HepG2 (cell line): ENCODE results near the gene LDLRAD4. TPM values are rescaled to one million over a fixed set of nuclear protein-coding genes. Genes with fewer than 3 reads are reported as not detected.

ENCODE experiments used
- ATAC-seq: fragments of 200-7000 bp; cut with Tn5 transposase; 3 replicates; pipeline ENCODE4 v1.9.1; 2020; ENCODE audit warnings: mild to moderate bottlenecking, moderate library complexity
- BruUV-seq: library from RNA; stranded (reverse); fragments of 400-500 nt; replicated peaks from 2 replicates; lab custom pipeline; 2021; lab: Mats Ljungman, UMichigan
- CTCF ChIA-PET: fragments of 300-600 bp; formaldehyde crosslinking; extraction: SDS; loops from one replicate; lab custom pipeline; 2021; ENCODE audit warnings: low total read pairs, inconsistent platforms, low intra/inter-chr PET ratio; lab: Yijun Ruan, JAX
- POLR2A ChIA-PET: fragments of 350-600 bp; sonication (Branson Sonifier 250); formaldehyde crosslinking; loops from one replicate; lab custom pipeline; 2020; ENCODE audit warnings: antibody characterized with exemption, inconsistent platforms; lab: Yijun Ruan, JAX
- DNase-seq: peaks from one replicate; pipeline ENCODE4 v3.0.0-alpha.2; 2015; ENCODE audit warnings: low spot score
- FAIRE-seq: peaks from 3 replicates; lab custom pipeline; 2011; peaks lifted over from hg19 to GRCh38; lab: Jason Lieb, UNC
- H2AFZ ChIP-seq: one replicate; pipeline ENCODE4 v1.6.1; 2011; ENCODE audit warnings: low read length, inconsistent platforms
- H3K27ac ChIP-seq: fragments of 300-600 bp; 3 replicates; pipeline ENCODE4 v1.8.0; 2011; ENCODE audit warnings: mixed run types, mild to moderate bottlenecking, mixed read lengths, low read length, inconsistent platforms; ENCODE audit not compliant: insufficient read depth; ENCODE audit errors: extremely low read length
- H3K27me3 ChIP-seq, 2 experiments: fragments of 200-600 bp in 1 of 2; 2 replicates in 1 of 2; 3 replicates in 1 of 2; pipeline versions ENCODE4 v1.6.0 to v1.8.0; 2011; ENCODE audit warnings: low read length in 2 of 2, mild to moderate bottlenecking in 2 of 2, moderate library complexity in 2 of 2, inconsistent platforms in 1 of 2; ENCODE audit not compliant: insufficient read depth in 2 of 2, control insufficient read depth in 1 of 2
- H3K36me3 ChIP-seq, 2 experiments: fragments of 200-600 bp in 1 of 2; replicated peaks in 1 of 2; 2 replicates in 1 of 2; 3 replicates in 1 of 2; pipeline versions ENCODE4 v1.5.1 to v1.8.0; 2011; ENCODE audit warnings: low read length in 2 of 2, inconsistent platforms in 1 of 2; ENCODE audit not compliant: insufficient read depth in 2 of 2, control insufficient read depth in 1 of 2
- H3K4me1 ChIP-seq: 2 replicates; pipeline ENCODE4 v1.5.1; 2012; ENCODE audit warnings: low read length, inconsistent platforms; ENCODE audit not compliant: insufficient read depth
- H3K4me2 ChIP-seq: 2 replicates; pipeline ENCODE4 v1.6.0; 2011; ENCODE audit warnings: low read depth, low read length, inconsistent platforms
- H3K4me3 ChIP-seq, 3 experiments: fragments of 200-600 bp in 1 of 3; sonication (generic), shearing (Covaris generic) in 1 of 3; replicated peaks in 1 of 3; 2 replicates each; pipeline ENCODE4 v1.5.1; 2011 to 2016; ENCODE audit warnings: low read length in 3 of 3, inconsistent platforms in 2 of 3, low read depth in 2 of 3, mild to moderate bottlenecking in 2 of 3, control low read depth in 1 of 3, mixed read lengths in 1 of 3; ENCODE audit not compliant: insufficient read depth in 1 of 3
- H3K79me2 ChIP-seq: one replicate; pipeline ENCODE4 v1.6.1; 2011; ENCODE audit warnings: low read length, inconsistent platforms; ENCODE audit not compliant: insufficient read depth
- H3K9ac ChIP-seq: 2 replicates; pipeline ENCODE4 v1.6.0; 2011; ENCODE audit warnings: mild to moderate bottlenecking, low read depth, low read length, inconsistent platforms; ENCODE audit not compliant: insufficient read depth
- H3K9me3 ChIP-seq: 2 replicates; pipeline ENCODE4 v1.5.1; 2012; ENCODE audit warnings: mild to moderate bottlenecking, low read length
- H4K20me1 ChIP-seq: 2 replicates; pipeline ENCODE4 v1.6.0; 2011; ENCODE audit warnings: inconsistent platforms, mild to moderate bottlenecking, low read length, moderate library complexity; ENCODE audit not compliant: insufficient read depth
- AFF4 ChIP-seq: sonication (generic); formaldehyde crosslinking; IDR thresholded peaks from 2 replicates; pipeline ENCODE4 v1.4.0; 2020; ENCODE audit warnings: missing genetic modification reagents
- ELF3 ChIP-seq: IDR thresholded peaks from 2 replicates; pipeline ENCODE4 v1.6.1; 2016; ENCODE audit warnings: missing genetic modification reagents, missing compliant biosample characterization
- GTF3A ChIP-seq: sonication (generic); formaldehyde crosslinking; conservative IDR thresholded peaks from 2 replicates; pipeline ENCODE4 v1.4.0; 2020; ENCODE audit warnings: mild to moderate bottlenecking, missing genetic modification reagents
- JARID2 ChIP-seq: sonication (generic); formaldehyde crosslinking; IDR thresholded peaks from 2 replicates; pipeline ENCODE4 v1.8.1; 2023; ENCODE audit warnings: missing genetic modification reagents, inconsistent platforms; ENCODE audit not compliant: insufficient replicate concordance
- MAZ ChIP-seq, 2 experiments: sonication (generic) in 1 of 2; formaldehyde crosslinking in 1 of 2; IDR thresholded peaks; 2 replicates each; pipeline versions ENCODE4 v1.5.0 to v1.6.1; 2012 to 2020; ENCODE audit warnings: low read depth in 2 of 2, mild to moderate bottlenecking in 2 of 2, borderline replicate concordance in 1 of 2, improper control_type of control experiment in 1 of 2, low read length in 1 of 2, missing genetic modification reagents in 1 of 2, moderate library complexity in 1 of 2
- MTF1 ChIP-seq: sonication (generic); formaldehyde crosslinking; IDR thresholded peaks from 2 replicates; pipeline ENCODE4 v1.5.0; 2020; ENCODE audit warnings: missing genetic modification reagents
- MTF2 ChIP-seq: sonication (generic); formaldehyde crosslinking; IDR thresholded peaks from 2 replicates; pipeline ENCODE4 v1.5.0; 2020; ENCODE audit warnings: missing genetic modification reagents, borderline replicate concordance
- NFE2L1 ChIP-seq: sonication (generic); formaldehyde crosslinking; IDR thresholded peaks from 2 replicates; pipeline ENCODE4 v1.4.0; 2020; ENCODE audit warnings: missing genetic modification reagents, mild to moderate bottlenecking, borderline replicate concordance
- POLR2AphosphoS5 ChIP-seq: IDR thresholded peaks from 2 replicates; pipeline ENCODE4 v1.6.1; 2012; ENCODE audit warnings: low read depth, low read length
- PRDM4 ChIP-seq: sonication (generic); formaldehyde crosslinking; IDR thresholded peaks from 2 replicates; pipeline ENCODE4 v1.9.0; 2021; ENCODE audit warnings: missing genetic modification reagents, borderline replicate concordance
- ZNF562 ChIP-seq: sonication (generic); formaldehyde crosslinking; IDR thresholded peaks from 2 replicates; pipeline ENCODE4 v1.8.0; 2022; ENCODE audit warnings: missing genetic modification reagents, borderline replicate concordance
- WGBS: methylation state at CpG from one replicate; pipeline ENCODE4 v1.1.6; 2017; ENCODE audit warnings: low lambda C conversion rate; 5-methylcytosine and 5-hydroxymethylcytosine counted together
- in situ Hi-C: cut with HindIII; loops from 2 replicates; pipeline ENCODE4 v1.10.0; 2017; ENCODE audit warnings: low pct_unique_long_range_greater_than_20kb; ENCODE audit not compliant: extremely low pct_ligation_motif_present
- intact Hi-C: fragments of 100-400 bp; cut with micrococcal nuclease; formaldehyde crosslinking; loops from one replicate; pipeline ENCODE4 v1.10.0; 2022; ENCODE audit not compliant: unreplicated experiment
- polyA plus RNA-seq, 8 experiments: library from polyadenylated mRNA; depleted of rRNA in 3 of 8; stranded (reverse) in 7 of 8; unstranded in 1 of 8; fragments of >200 nt; fragmentation: Illumina TruSeq in 4 of 8; extraction: Trizol in 4 of 8; gene quantifications; 2 replicates each; pipeline versions ENCODE4 v1.2.1 to v1.2.3, GENCODE V29; 2011 to 2016; ENCODE audit warnings: low read depth in 4 of 8, missing spikeins in 1 of 8, mixed read lengths in 1 of 8; ENCODE audit not compliant: insufficient read depth in 1 of 8
- total RNA-seq, 5 experiments: library from RNA; depleted of rRNA; stranded (reverse); fragments of >200 nt; fragmentation: Illumina TruSeq; extraction: Trizol; gene quantifications; 2 replicates each; pipeline ENCODE4 v1.2.3, GENCODE V29; 2016; ENCODE audit warnings: low read depth in 1 of 5
- TF ChIP-seq, protein P1 (sequence below): sonication (generic); formaldehyde crosslinking; IDR thresholded peaks from 2 replicates; pipeline ENCODE4 v1.5.0; 2020; ENCODE audit warnings: missing genetic modification reagents

The LDLRAD4 gene
- total and polyA plus RNA-seq, 2 of the 13 experiments (the other 11 are each of a cell fraction or from before 2014, with no cell fraction given): 13.6 to 20.9 TPM

GRCh38 chr18:13572148-13572547 is 353.6 kb downstream of the LDLRAD4 start (continued):
- no peak for TF ChIP-seq PRDM4
- TF ChIP-seq JARID2 (CRISPR knock-in tag): no peak
- TF ChIP-seq, protein P1, sequence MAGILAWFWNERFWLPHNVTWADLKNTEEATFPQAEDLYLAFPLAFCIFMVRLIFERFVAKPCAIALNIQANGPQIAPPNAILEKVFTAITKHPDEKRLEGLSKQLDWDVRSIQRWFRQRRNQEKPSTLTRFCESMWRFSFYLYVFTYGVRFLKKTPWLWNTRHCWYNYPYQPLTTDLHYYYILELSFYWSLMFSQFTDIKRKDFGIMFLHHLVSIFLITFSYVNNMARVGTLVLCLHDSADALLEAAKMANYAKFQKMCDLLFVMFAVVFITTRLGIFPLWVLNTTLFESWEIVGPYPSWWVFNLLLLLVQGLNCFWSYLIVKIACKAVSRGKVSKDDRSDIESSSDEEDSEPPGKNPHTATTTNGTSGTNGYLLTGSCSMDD (CRISPR knock-in tag): no peak
- TF ChIP-seq, all 625 proteins: peak for 0

GRCh38 chr18:13572721-13573120 is 354.2 kb downstream of the LDLRAD4 start:
- CTCF ChIA-PET: no interaction called here
- in situ Hi-C loops (loop anchor here (25.0 kb wide), 1 partner anchor 215 kb away; no protein-coding TSS in a partner anchor), intact Hi-C loops (no loop called here)
- no peaks in the 10 kb centered on the region for H3K9me3 ChIP-seq
- WGBS: 88% methylated on average over 3 of the region's 7 CpGs
- no peak overlapping the region for H3K9ac ChIP-seq
- no peak overlapping the region for H3K4me3 ChIP-seq
- no peaks in the 10 kb centered on the region for H4K20me1 ChIP-seq
- peaks cover 10% of the 10 kb centered on the region for H3K4me1 ChIP-seq
- FAIRE-seq: no peak
- H3K27ac ChIP-seq: no peak overlapping the region
- H2AFZ ChIP-seq: no peak overlapping the region
- TF ChIP-seq GTF3A (CRISPR knock-in tag) (no peak), NFE2L1 (CRISPR knock-in tag) (no peak), AFF4 (CRISPR knock-in tag) (no peak), MTF2 (CRISPR knock-in tag) (no peak), POLR2AphosphoS5 (no peak), MAZ (IDR thresholded peaks at IDR 0.05; ENCODE audit: borderline replicate concordance, low read depth, low read length) (no peak), MAZ (CRISPR knock-in tag; IDR thresholded peaks at IDR 0.05; ENCODE audit: low read depth) (no peak), ELF3 (CRISPR knock-in tag) (no peak), MTF1 (CRISPR knock-in tag) (no peak), ZNF562 (CRISPR knock-in tag) (no peak)
- POLR2A ChIA-PET: no interaction called here
- no peaks in the 10 kb centered on the region for H3K79me2 ChIP-seq
- DNase-seq: no peak
- no peaks in the 10 kb centered on the region for H3K27me3 ChIP-seq
- no TSS peak for BruUV-seq
- no peak for ATAC-seq
- H3K36me3 ChIP-seq: no peaks in the 10 kb centered on the region
- H3K4me2 ChIP-seq: no peak overlapping the region
